HL-60 (cell line): ENCODE results near the gene FAM171A1.

Source experiments
- GABPA ChIP-seq: IDR thresholded peaks from 2 replicates; pipeline ENCODE4 v1.6.1; 2012; ENCODE audit warnings: low read depth
- POLR2AphosphoS5 ChIP-seq: IDR thresholded peaks from 2 replicates; pipeline ENCODE4 v1.6.1; 2012; ENCODE audit warnings: low read depth
- SPI1 ChIP-seq: IDR thresholded peaks from 2 replicates; pipeline ENCODE4 v1.6.1; 2012; ENCODE audit warnings: low read depth, mild to moderate bottlenecking, borderline replicate concordance
- TF ChIP-seq, protein P1 (sequence below): IDR thresholded peaks from one replicate; pipeline ENCODE4 v1.5.1; 2011; ENCODE audit warnings: low read length, control low read depth, inconsistent platforms; ENCODE audit not compliant: insufficient read depth
- TF ChIP-seq, protein P2 (sequence below): IDR thresholded peaks from 2 replicates; pipeline ENCODE4 v1.6.1; 2012; ENCODE audit warnings: low read depth; ENCODE audit not compliant: insufficient replicate concordance

DNA sequence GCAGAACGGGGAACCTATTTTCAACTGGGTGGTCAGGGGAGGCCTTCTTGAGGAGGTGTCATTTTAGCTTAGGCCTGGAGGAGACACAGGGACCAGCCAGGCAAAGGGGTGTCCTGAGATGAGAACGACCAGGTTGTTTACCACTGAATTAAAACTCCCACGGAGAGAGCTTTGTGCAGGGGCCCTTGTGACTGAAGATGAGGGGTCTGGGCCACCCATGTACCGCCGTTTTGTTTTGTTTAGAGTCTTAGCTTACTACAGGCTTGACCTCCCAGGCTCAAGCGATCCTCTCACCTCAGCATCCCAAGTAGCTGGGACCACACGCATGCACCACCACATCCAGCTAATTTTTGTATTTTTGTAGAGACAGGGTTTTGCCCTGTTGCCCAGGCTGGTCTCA lies 80.4 kb downstream of the FAM171A1 start:
- TF ChIP-seq, protein P1, sequence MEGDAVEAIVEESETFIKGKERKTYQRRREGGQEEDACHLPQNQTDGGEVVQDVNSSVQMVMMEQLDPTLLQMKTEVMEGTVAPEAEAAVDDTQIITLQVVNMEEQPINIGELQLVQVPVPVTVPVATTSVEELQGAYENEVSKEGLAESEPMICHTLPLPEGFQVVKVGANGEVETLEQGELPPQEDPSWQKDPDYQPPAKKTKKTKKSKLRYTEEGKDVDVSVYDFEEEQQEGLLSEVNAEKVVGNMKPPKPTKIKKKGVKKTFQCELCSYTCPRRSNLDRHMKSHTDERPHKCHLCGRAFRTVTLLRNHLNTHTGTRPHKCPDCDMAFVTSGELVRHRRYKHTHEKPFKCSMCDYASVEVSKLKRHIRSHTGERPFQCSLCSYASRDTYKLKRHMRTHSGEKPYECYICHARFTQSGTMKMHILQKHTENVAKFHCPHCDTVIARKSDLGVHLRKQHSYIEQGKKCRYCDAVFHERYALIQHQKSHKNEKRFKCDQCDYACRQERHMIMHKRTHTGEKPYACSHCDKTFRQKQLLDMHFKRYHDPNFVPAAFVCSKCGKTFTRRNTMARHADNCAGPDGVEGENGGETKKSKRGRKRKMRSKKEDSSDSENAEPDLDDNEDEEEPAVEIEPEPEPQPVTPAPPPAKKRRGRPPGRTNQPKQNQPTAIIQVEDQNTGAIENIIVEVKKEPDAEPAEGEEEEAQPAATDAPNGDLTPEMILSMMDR, result no peak
- no peak for TF ChIP-seq POLR2AphosphoS5
- TF ChIP-seq SPI1, result no peak
- TF ChIP-seq, protein P2, sequence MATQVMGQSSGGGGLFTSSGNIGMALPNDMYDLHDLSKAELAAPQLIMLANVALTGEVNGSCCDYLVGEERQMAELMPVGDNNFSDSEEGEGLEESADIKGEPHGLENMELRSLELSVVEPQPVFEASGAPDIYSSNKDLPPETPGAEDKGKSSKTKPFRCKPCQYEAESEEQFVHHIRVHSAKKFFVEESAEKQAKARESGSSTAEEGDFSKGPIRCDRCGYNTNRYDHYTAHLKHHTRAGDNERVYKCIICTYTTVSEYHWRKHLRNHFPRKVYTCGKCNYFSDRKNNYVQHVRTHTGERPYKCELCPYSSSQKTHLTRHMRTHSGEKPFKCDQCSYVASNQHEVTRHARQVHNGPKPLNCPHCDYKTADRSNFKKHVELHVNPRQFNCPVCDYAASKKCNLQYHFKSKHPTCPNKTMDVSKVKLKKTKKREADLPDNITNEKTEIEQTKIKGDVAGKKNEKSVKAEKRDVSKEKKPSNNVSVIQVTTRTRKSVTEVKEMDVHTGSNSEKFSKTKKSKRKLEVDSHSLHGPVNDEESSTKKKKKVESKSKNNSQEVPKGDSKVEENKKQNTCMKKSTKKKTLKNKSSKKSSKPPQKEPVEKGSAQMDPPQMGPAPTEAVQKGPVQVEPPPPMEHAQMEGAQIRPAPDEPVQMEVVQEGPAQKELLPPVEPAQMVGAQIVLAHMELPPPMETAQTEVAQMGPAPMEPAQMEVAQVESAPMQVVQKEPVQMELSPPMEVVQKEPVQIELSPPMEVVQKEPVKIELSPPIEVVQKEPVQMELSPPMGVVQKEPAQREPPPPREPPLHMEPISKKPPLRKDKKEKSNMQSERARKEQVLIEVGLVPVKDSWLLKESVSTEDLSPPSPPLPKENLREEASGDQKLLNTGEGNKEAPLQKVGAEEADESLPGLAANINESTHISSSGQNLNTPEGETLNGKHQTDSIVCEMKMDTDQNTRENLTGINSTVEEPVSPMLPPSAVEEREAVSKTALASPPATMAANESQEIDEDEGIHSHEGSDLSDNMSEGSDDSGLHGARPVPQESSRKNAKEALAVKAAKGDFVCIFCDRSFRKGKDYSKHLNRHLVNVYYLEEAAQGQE, result no peak
- TF ChIP-seq GABPA, result no peak
